ENCODE data around the gene HYKK.
"Not testable (repeated sequence)": the region's sequence is repeated elsewhere in the genome, so short reads cannot be mapped to it uniquely, and the experiment has no call there.

Gene HYKK

DNA sequence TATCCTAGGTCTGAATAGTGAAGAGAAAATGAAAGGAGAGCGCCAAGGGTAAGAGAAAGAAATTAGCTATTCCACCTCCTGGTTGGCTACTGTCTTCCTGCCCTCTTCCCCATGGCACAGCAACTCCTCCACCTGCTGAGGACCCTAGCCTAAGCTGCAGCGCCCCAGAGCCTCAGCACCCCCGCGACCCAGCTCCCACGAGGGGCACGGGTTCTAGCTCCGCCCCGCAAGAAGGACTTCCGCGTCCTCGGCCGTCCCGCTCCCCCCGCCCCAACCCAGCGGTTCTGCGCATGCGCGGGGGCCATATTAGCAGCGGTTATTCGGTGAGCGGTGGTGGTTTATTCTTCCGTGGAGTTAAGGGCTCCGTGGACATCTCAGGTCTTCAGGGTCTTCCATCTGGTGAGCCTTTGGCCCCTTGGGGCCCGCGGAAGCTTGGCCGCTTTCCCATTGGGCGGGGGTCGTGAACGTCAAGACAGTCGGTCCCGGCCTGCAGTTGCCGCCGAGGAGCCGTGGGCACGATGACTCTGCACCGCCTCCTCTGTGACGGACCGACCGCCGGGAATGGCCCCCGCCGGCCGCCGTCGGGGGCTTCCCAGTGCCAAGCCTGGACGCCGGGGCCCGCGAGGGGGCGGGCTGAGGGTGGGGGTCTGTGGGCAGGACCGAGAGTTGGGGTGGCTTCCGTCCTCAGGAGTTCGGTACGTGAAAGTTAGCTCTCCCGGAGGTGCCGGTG lies 32.9 kb downstream of the HYKK start, which contains the start of gene PSMA4:
PSMA4 (plus strand) TSS at position 304 of the 730 bp plus-strand sequence. CDS start 1,484 bp downstream, outside the sequence.
- peak; percentile 92 for DNase-seq (ENCODE audit: low spot score)

GRCh38 chr15:78540871-78541743 lies 33.7 kb downstream of the HYKK start:
- no peak for DNase-seq (ENCODE audit: low spot score)

DNA sequence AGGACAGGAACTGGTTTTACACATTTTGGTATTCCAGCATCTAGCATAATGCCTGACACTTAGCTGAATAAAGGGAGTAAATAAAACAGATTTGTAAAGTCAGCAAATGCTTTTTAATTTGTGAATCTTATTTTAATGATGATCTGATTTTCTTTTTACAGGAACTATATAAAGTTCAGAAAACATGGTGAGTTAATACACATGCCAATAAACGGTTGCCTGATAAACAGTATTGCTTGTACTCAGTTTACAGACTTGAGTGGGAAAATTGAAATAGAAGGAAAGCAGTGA lies 34.3 kb downstream of the HYKK start:
- DNase-seq (ENCODE audit: low spot score) = no peak

DNA sequence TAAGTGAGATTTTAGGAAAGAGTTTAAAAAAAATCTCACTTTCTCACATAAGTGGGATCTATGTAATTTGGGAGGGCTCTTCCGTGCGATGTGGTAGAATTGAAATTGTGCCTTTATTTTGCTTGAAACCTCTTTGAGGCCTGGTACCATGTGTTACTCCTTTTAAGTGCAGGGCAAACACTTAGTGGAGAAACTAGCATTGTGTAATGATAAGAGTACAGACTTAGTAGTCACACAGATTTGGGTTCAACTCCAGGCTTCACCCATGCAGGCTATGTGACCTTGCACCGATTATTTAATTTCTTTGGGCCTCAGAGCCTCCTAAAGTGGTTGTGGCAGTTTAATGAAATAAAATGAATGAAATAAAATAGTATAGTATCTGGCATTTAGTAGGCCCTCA lies 35.3 kb downstream of the HYKK start:
- no peak for DNase-seq (ENCODE audit: low spot score)

DNA sequence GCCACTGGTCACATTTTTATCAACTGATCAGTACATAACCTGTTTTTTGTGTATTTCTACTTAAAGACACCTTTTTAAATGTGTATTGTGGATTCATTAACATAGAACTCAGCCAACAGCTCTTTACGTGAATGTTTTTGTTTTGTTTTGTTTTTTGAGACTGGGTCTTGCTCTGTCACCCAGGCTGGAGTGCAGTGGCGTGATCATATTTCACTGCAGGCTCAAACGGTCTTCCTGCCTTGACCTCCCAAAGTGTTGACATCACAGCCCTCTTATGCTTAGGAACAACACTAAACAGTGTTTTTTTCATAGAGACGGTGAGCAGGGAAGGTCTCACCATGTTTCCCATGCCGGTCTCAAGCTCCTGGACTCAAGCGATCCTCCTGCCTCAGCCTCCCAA lies 42.8 kb downstream of the HYKK start:
- no peak for DNase-seq (ENCODE audit: low spot score)

DNA sequence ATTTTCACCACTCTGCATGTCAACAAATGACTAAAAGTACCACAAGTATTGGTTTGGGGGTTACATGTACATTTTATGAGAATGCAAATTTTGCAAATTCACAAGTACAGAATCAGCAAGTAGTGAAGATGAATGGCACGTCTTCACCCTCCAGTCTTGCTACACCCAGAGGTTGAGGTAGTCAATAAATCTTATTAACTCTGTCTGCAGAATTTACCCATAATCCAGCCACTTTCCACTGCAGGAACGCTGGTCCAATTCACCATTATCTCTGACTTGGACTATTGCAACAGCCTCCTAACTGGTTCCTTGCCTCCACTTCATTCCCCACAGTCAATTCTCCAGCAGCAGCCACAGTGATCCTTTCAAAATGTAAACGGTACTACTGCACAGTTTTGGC lies 43.4 kb downstream of the HYKK start:
- no peak for DNase-seq (ENCODE audit: low spot score)

GRCh38 chr15:78551902-78552301 lies 44.5 kb downstream of the HYKK start:
- no peak for DNase-seq (ENCODE audit: low spot score)

DNA sequence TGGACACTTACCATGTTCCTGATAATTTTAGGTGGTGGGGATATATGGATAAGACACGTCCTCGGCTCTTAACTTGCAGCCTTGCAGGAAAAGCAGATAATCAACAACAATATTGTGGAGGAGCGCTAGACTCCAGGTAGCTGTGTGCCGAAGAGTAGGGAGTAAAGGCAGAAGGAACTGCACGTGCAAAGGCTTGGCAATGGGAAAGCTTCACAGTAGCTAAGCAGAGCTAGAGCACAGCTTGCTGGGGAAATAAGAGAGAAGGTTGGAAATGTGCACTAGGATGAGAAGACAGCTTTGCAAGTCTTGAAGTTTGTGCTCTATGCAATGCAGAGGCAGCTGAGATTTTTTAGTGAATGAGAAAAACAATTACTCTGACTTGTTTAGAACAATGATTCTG lies 45.2 kb downstream of the HYKK start:
- DNase-seq (ENCODE audit: low spot score) = no peak

DNA sequence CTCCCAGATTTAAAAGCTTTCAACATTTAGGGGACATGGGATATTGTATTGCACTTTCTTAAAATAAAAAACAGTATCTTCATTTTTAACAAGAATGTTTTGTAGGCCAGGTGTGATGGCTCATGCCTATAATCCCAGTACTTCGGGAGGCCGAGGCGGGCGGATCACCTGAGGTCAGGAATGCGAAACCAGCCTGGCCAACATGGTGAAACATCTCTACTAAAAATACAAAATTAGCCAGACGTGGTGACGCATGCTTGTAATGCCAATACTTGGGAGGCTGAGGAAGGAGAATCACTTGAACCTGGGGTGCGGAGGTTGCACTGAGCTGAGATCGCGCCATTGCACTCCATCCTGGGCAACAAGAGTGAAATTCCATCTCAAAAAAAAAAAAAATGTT lies 52.8 kb downstream of the HYKK start:
- not testable (repeated sequence) for DNase-seq (ENCODE audit: low spot score)

- DNase-seq (ENCODE audit: low spot score) = no peak
These were observed 54.1 kb downstream of the HYKK start for GRCh38 chr15:78561490-78561889.

- no peak for DNase-seq (ENCODE audit: low spot score)
These were observed 55.7 kb downstream of the HYKK start for GRCh38 chr15:78563092-78563491.

DNA sequence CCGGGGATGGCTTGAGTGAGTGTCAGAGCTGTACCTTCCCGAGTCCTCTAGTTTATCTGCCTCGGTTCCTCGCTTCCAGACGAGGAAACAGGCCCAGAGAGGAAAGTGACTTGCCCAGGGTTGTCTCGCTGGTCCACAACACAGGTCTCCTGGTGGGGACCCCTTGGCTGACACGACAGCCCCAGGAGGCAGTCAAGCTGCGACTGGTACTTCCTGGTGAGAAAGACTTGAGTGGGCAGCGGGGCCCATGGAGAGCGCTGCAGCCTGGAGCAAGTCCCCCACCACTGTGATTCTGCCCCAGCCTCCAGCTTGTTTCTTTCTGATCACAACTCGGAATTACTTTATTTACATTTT lies 57.3 kb downstream of the HYKK start:
- no peak for DNase-seq (ENCODE audit: low spot score)

- DNase-seq (ENCODE audit: low spot score) = peak; percentile 75
These were observed 57.9 kb downstream of the HYKK start, which contains the start of gene CHRNA5 for GRCh38 chr15:78565097-78565950. Gene CHRNA5, plus strand, starts transcription at chr15:78565520. Its CDS starts 200 bp downstream, at chr15:78565720.

GRCh38 chr15:78565951-78566774 lies 58.8 kb downstream of the HYKK start:
- DNase-seq (ENCODE audit: low spot score) = no peak

DNA sequence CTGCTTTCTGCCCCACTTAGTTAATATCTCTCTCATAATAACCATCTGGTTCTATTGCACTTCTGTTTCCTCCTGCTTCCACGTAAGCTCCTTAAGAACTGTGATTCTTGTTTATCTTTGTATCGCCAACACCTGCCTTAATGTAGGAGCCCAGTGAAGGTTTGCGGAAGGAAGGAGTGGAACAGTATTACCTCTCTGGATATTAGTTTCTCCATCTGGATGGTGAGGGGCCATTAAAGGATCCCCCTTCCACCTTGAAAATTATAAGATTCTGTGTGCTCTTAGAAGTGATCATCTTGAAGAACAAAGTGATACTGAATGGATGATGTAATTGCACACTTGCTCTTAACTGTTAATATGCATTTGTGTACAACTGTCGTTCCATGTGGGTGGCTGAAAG lies 60.2 kb downstream of the HYKK start:
- DNase-seq (ENCODE audit: low spot score) = no peak

- no peak for DNase-seq (ENCODE audit: low spot score)
These were observed 63.3 kb downstream of the HYKK start for GRCh38 chr15:78570710-78571109.

GRCh38 chr15:78571382-78571781 lies 64.0 kb downstream of the HYKK start:
- DNase-seq (ENCODE audit: low spot score) = no peak

- no peak for DNase-seq (ENCODE audit: low spot score)
These were observed 66.0 kb downstream of the HYKK start for GRCh38 chr15:78573416-78573815.

- no peak for DNase-seq (ENCODE audit: low spot score)
These were observed 67.6 kb downstream of the HYKK start for GRCh38 chr15:78574944-78575343.
